Measurements from ENCODE around the gene ATRX.

ATRX gene

GRCh38 chrX:77484045-77484444 lies 302.0 kb downstream of the ATRX start:
- TF ChIP-seq GATA2 (IDR thresholded peaks at IDR 0.05; ENCODE audit: low read depth, low read length) (no peak), GATA3 (IDR thresholded peaks at IDR 0.05; ENCODE audit: low read depth, low read length) (no peak)

GRCh38 chrX:77455437-77455836 lies 330.6 kb downstream of the ATRX start:
- TF ChIP-seq GATA3 (IDR thresholded peaks at IDR 0.05; ENCODE audit: low read depth, low read length) = no peak
- no peak for TF ChIP-seq GATA2 (IDR thresholded peaks at IDR 0.05; ENCODE audit: low read depth, low read length)
